HL-60 (cell line): Measurements from ENCODE around the gene SMIM21.

Source experiments
- DNase-seq, 2 experiments: peaks; one replicate each; pipeline ENCODE4 v3.0.0-alpha.2; 2010 to 2020; ENCODE audit warnings: low read depth in 1 of 2, low spot score in 1 of 2
- H3K27ac ChIP-seq: fragments of 250-450 bp; sonication (Bioruptor Pico); replicated peaks from 2 replicates; pipeline ENCODE4 v1.5.1; 2020; ENCODE audit warnings: mild to moderate bottlenecking, moderate library complexity
- H3K27me3 ChIP-seq: fragments of 250-450 bp; sonication (Bioruptor Pico); 2 replicates; pipeline ENCODE4 v1.5.1; 2021; ENCODE audit warnings: mild to moderate bottlenecking, moderate library complexity; ENCODE audit not compliant: insufficient read depth, poor library complexity, severe bottlenecking
- H3K4me3 ChIP-seq: replicated peaks from 2 replicates; pipeline ENCODE4 v1.5.1; 2011; ENCODE audit warnings: mild to moderate bottlenecking, control low read depth, low read length; ENCODE audit not compliant: insufficient read depth
- GABPA ChIP-seq: IDR thresholded peaks from 2 replicates; pipeline ENCODE4 v1.6.1; 2012; ENCODE audit warnings: low read depth
- POLR2AphosphoS5 ChIP-seq: IDR thresholded peaks from 2 replicates; pipeline ENCODE4 v1.6.1; 2012; ENCODE audit warnings: low read depth
- REST ChIP-seq: IDR thresholded peaks from 2 replicates; pipeline ENCODE4 v1.6.1; 2012; ENCODE audit warnings: low read depth; ENCODE audit not compliant: insufficient replicate concordance
- SPI1 ChIP-seq: IDR thresholded peaks from 2 replicates; pipeline ENCODE4 v1.6.1; 2012; ENCODE audit warnings: low read depth, mild to moderate bottlenecking, borderline replicate concordance
- TF ChIP-seq, protein P1 (sequence below): IDR thresholded peaks from one replicate; pipeline ENCODE4 v1.5.1; 2011; ENCODE audit warnings: low read length, control low read depth, inconsistent platforms; ENCODE audit not compliant: insufficient read depth

Gene SMIM21

DNA sequence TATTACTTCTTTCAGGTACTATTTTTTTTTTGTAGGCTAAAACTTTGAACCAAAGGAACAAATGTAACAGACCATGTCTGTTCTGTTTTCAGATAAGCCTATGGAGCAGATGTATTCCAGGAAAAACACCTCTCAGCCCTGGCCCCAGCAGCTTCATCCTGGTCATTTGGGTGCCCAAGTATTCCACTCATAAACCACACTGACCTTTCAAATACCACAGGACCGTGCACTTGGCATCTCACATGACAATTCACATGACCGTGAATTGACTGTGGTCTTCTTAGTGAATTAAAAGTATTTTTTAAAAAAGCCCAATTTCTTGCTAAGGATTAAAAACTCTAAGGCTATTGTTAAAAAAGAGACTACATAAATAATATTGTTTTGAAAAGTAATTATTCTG, 50.2 kb downstream of the SMIM21 start:
- Histone ChIP-seq H3K27ac (no peak overlapping the region), H3K4me3 (no peak overlapping the region), H3K27me3 (no peaks in the 10 kb centered on the region)
- DNase-seq: no peak
- no peak for TF ChIP-seq SPI1

- DNase-seq: no peak
- no peaks in the 10 kb centered on the region for H3K27me3 ChIP-seq
- TF ChIP-seq REST: no peak
- no peak for TF ChIP-seq GABPA
- no peak for TF ChIP-seq POLR2AphosphoS5
- no peak for TF ChIP-seq SPI1
- TF ChIP-seq, protein P1, sequence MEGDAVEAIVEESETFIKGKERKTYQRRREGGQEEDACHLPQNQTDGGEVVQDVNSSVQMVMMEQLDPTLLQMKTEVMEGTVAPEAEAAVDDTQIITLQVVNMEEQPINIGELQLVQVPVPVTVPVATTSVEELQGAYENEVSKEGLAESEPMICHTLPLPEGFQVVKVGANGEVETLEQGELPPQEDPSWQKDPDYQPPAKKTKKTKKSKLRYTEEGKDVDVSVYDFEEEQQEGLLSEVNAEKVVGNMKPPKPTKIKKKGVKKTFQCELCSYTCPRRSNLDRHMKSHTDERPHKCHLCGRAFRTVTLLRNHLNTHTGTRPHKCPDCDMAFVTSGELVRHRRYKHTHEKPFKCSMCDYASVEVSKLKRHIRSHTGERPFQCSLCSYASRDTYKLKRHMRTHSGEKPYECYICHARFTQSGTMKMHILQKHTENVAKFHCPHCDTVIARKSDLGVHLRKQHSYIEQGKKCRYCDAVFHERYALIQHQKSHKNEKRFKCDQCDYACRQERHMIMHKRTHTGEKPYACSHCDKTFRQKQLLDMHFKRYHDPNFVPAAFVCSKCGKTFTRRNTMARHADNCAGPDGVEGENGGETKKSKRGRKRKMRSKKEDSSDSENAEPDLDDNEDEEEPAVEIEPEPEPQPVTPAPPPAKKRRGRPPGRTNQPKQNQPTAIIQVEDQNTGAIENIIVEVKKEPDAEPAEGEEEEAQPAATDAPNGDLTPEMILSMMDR: no peak
These were observed 51.5 kb downstream of the SMIM21 start for GRCh38 chr18:75376004-75376403.

DNA sequence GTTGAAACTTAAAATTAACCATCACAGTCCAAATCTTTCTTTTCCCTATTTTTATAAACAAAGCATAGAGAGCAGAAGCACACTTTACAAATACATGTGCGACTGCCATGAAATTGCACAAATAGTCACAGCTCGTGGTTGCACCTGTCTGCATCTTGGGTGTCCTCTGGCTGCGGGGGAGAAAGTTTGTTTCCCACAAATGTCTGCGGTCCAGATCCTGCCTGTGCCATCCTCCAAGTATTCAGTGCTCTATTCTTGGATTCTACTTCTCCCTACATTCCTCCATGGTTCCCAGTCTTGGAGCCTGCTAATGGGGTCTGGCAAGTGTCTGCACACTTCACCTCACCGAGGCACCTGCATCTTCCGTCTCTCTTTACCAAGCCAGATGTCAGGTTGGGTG, 52.2 kb downstream of the SMIM21 start:
- Histone ChIP-seq H3K4me3 (no peak overlapping the region), H3K27me3 (no peaks in the 10 kb centered on the region), H3K27ac (no peak overlapping the region)
- DNase-seq: no peak
- no peak for TF ChIP-seq POLR2AphosphoS5
- no peak for TF ChIP-seq REST
- no peak for TF ChIP-seq SPI1
- TF ChIP-seq, protein P1: no peak
- TF ChIP-seq GABPA: no peak

More at GRCh38 chr18:75376004-75376403, 51.5 kb downstream of the SMIM21 start:
- Histone ChIP-seq H3K4me3 (no peak overlapping the region), H3K27ac (no peak overlapping the region)

DNA sequence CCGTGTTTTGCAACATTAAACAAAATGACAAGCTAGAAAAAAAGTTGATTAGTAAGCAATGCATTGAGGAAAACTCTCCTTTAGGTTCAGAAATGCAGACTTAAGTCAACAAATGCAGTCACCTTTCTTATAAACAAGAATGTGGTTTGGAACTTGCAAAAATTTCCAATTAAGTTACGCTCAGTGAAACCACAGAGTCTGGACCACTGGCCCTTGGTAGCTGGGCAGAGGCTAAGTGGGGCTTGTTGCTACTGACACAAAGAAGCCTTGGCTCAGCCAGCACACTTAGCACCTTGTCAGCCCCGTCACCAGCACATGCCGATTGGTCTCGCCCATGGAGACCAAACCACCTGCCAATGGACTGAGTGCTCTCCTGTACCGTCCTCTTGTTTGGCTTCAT, 53.0 kb downstream of the SMIM21 start:
- TF ChIP-seq REST: no peak
- no peak for TF ChIP-seq POLR2AphosphoS5
- H3K4me3 ChIP-seq: no peak overlapping the region
- no peak overlapping the region for H3K27ac ChIP-seq
- no peak for DNase-seq
- H3K27me3 ChIP-seq: no peaks in the 10 kb centered on the region
